Esophagus muscularis mucosa (tissue), 3 donors: ENCODE data around the gene RHOV.

ENCODE experiments used
- CTCF ChIP-seq, 3 experiments: fragments of 200-600 bp in 2 of 3; fragments of 450-650 bp in 1 of 3; sonication (generic) in 2 of 3; IDR thresholded peaks; one replicate each; pipeline ENCODE4 v1.5.1; 2017 to 2019; ENCODE audit warnings: antibody characterized with exemption in 3 of 3, mild to moderate bottlenecking in 2 of 3, moderate library complexity in 1 of 3
- POLR2AphosphoS5 ChIP-seq, 2 donors: sonication (generic); formaldehyde crosslinking; IDR thresholded peaks; one replicate each; pipeline ENCODE4 v1.6.1; 2017; ENCODE audit warnings: antibody characterized with exemption in 2 of 2

GRCh38 chr15:40881351-40881750, 7.3 kb upstream of the RHOV start:
- TF ChIP-seq POLR2AphosphoS5 (IDR thresholded peaks at IDR 0.05) (no peak), CTCF (IDR thresholded peaks at IDR 0.05) (no peak)
